OCI-LY7 (cell line): ENCODE data around the gene TMEM53.

ENCODE experiments used
- EZH2phosphoT487 ChIP-seq: fragments of 200-600 bp; sonication (generic); IDR thresholded peaks from 2 replicates; pipeline ENCODE4 v1.6.1; 2018; ENCODE audit warnings: low read depth, borderline replicate concordance, mild to moderate bottlenecking, mixed run types, antibody characterized with exemption, low read length, moderate library complexity, mixed read lengths
- TF ChIP-seq, protein P1 (sequence below): fragments of 200-600 bp; sonication (generic); conservative IDR thresholded peaks from 2 replicates; pipeline ENCODE4 v1.5.1; 2014; ENCODE audit warnings: mild to moderate bottlenecking, antibody characterized with exemption, low read length, moderate library complexity, mixed read lengths

DNA sequence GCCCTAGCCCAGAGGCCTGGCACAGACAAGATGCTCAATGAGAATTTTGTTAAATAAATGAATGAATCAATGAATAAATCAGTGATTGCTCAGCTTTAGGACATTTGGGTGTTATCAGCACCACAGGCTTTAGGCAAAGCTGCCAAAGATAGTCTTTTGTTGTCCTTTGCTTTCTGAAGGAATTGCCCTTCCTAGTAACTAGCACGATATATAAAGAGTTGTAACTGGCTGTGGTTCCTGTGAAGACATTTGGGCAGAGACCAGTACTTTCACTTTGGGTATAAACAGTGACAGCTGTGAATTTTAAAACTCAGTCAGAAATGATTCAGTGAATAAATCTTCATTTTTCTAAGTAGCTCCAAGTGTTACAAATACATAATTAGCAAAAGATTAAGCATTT, 43.4 kb upstream of the TMEM53 start:
- TF ChIP-seq, protein P1, sequence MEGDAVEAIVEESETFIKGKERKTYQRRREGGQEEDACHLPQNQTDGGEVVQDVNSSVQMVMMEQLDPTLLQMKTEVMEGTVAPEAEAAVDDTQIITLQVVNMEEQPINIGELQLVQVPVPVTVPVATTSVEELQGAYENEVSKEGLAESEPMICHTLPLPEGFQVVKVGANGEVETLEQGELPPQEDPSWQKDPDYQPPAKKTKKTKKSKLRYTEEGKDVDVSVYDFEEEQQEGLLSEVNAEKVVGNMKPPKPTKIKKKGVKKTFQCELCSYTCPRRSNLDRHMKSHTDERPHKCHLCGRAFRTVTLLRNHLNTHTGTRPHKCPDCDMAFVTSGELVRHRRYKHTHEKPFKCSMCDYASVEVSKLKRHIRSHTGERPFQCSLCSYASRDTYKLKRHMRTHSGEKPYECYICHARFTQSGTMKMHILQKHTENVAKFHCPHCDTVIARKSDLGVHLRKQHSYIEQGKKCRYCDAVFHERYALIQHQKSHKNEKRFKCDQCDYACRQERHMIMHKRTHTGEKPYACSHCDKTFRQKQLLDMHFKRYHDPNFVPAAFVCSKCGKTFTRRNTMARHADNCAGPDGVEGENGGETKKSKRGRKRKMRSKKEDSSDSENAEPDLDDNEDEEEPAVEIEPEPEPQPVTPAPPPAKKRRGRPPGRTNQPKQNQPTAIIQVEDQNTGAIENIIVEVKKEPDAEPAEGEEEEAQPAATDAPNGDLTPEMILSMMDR = no peak
- no peak for TF ChIP-seq EZH2phosphoT487
